NCI-H146 (cell line): ENCODE measurements around the gene GBX2.

Source experiments
- DNase-seq: peaks from one replicate; lab custom pipeline; 2025; lab: John Stamatoyannopoulos, UW

Gene GBX2

GRCh38 chr2:236167297-236168109 is 683 bp downstream of the GBX2 start:
- DNase-seq, result peak; percentile 61

- DNase-seq, result no peak
Measured at GRCh38 chr2:236166796-236167296, 1.3 kb downstream of the GBX2 start.

GRCh38 chr2:236165842-236166795 is 2.1 kb downstream of the GBX2 start:
- DNase-seq, result no peak

GRCh38 chr2:236164925-236165841 is 3.0 kb downstream of the GBX2 start:
- no peak for DNase-seq

- DNase-seq, result no peak
Measured at GRCh38 chr2:236164201-236164924, 3.8 kb downstream of the GBX2 start.

GRCh38 chr2:236163471-236164200 is 4.5 kb downstream of the GBX2 start:
- no peak for DNase-seq

GRCh38 chr2:236162882-236163470 is 5.2 kb downstream of the GBX2 start:
- DNase-seq, result no peak

- no peak for DNase-seq
Measured at GRCh38 chr2:236162031-236162845, 5.9 kb downstream of the GBX2 start.

GRCh38 chr2:236161531-236161930 is 6.7 kb downstream of the GBX2 start:
- no peak for DNase-seq

- DNase-seq, result no peak
Measured at GRCh38 chr2:236161082-236161462, 7.1 kb downstream of the GBX2 start.

- no peak for DNase-seq
Measured at GRCh38 chr2:236160366-236161081, 7.7 kb downstream of the GBX2 start.

- DNase-seq, result no peak
Measured at GRCh38 chr2:236159778-236160170, 8.4 kb downstream of the GBX2 start.

GRCh38 chr2:236158969-236159777 is 9.0 kb downstream of the GBX2 start:
- DNase-seq, result no peak

GRCh38 chr2:236157815-236158498 is 10.2 kb downstream of the GBX2 start:
- no peak for DNase-seq

GRCh38 chr2:236157366-236157765 is 10.8 kb downstream of the GBX2 start:
- DNase-seq, result no peak

GRCh38 chr2:236156860-236157194 is 11.4 kb downstream of the GBX2 start:
- no peak for DNase-seq
